Measurements from ENCODE around the gene RSPO4. TPM values are rescaled to one million over a fixed set of nuclear protein-coding genes. Genes with fewer than 3 reads are reported as not detected.

Gene RSPO4
- total and polyA plus RNA-seq, 7 donors: 0.09 TPM; not detected in 6

DNA sequence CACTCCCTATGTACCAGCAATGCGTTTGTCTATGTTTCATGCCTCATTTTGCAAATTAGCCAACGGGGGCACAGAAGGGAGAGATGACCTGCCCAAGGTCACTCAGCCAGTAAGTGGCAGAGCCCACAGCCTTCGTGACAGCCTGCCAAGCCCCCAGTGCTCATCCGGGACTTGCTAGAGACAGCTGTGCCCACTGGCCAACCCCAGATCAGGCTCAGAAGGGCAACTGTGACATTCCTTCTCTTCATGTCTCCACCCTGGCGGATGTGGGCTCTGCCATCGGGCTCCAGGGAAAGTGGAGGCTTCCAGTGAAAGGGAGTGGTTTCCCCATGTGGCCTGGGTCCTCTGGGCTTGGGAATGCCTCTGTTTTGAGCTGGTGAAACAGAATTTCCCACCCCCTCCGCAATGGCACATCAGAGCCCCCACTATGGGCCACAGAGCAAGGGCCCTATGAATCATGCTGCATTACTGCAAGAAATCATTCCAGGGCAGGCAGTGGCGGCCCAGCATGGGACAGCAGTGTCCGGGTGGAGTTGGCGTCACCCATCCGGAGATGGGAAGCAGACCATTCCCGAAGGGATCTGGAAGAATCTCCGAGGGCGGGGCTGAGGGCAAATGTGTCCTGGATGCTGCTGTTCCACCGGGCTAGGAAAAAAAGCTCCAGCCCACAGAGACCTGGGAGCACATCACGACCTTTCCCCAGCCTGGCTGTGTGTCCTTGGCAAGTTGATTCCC is 9.1 kb downstream of the RSPO4 start:
- H3K27ac ChIP-seq: no peak overlapping the region
- TF ChIP-seq POLR2A (IDR thresholded peaks at IDR 0.05) (no peak), POLR2AphosphoS5 (IDR thresholded peaks at IDR 0.05) (no peak), EP300 (IDR thresholded peaks at IDR 0.05) (no peak)
- TF ChIP-seq, protein P1, sequence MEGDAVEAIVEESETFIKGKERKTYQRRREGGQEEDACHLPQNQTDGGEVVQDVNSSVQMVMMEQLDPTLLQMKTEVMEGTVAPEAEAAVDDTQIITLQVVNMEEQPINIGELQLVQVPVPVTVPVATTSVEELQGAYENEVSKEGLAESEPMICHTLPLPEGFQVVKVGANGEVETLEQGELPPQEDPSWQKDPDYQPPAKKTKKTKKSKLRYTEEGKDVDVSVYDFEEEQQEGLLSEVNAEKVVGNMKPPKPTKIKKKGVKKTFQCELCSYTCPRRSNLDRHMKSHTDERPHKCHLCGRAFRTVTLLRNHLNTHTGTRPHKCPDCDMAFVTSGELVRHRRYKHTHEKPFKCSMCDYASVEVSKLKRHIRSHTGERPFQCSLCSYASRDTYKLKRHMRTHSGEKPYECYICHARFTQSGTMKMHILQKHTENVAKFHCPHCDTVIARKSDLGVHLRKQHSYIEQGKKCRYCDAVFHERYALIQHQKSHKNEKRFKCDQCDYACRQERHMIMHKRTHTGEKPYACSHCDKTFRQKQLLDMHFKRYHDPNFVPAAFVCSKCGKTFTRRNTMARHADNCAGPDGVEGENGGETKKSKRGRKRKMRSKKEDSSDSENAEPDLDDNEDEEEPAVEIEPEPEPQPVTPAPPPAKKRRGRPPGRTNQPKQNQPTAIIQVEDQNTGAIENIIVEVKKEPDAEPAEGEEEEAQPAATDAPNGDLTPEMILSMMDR (IDR thresholded peaks at IDR 0.05): no peak
- no peak overlapping the region for H3K4me3 ChIP-seq
- H3K27me3 ChIP-seq: peaks cover 0 to 21% (median 18%) of the 10 kb centered on the region in 3 donors
- no peaks in the 10 kb centered on the region for H3K9me3 ChIP-seq
- no peaks in the 10 kb centered on the region for H3K36me3 ChIP-seq
- intact Hi-C loops (cut with DNase I): no loop called here
- H3K4me1 ChIP-seq: no peaks in the 10 kb centered on the region
- no peak for DNase-seq
- WGBS, 2 donors: 79 to 86% methylated on average over 16 of the region's 16 CpGs

DNA sequence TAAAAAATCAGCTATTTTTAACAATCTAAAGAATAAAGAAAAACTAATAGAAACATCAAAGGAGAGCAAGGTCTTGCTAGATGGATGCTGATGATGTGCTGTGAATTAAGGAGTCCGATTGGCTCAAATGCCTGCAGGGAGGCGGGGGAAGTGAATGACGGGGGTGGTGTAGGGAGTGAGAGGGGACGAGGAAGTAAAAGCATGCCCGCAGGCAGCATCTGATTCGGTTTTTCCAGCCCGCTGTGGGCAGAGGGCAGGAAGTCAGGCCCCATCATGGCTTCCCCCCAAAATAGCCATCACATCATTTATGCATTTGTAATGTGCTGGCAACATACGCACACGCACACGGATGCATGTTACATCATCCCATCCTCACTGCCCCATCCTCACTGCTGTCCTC is 10.3 kb downstream of the RSPO4 start:
- H3K4me1 ChIP-seq: no peaks in the 10 kb centered on the region
- no peak overlapping the region for H3K4me3 ChIP-seq
- TF ChIP-seq, protein P1 (IDR thresholded peaks at IDR 0.05): no peak
- no peak for TF ChIP-seq EP300 (IDR thresholded peaks at IDR 0.05)
- no peak for TF ChIP-seq POLR2A (IDR thresholded peaks at IDR 0.05)
- no peak for TF ChIP-seq POLR2AphosphoS5 (IDR thresholded peaks at IDR 0.05)
- 66 to 79% methylated on average over 10 of the region's 10 CpGs for WGBS, 2 donors
- peaks cover 0 to 21% (median 19%) of the 10 kb centered on the region in 3 donors for H3K27me3 ChIP-seq
- intact Hi-C loops (cut with DNase I): no loop called here
- no peak overlapping the region for H3K27ac ChIP-seq
- DNase-seq: no peak
- H3K9me3 ChIP-seq: no peaks in the 10 kb centered on the region
- no peaks in the 10 kb centered on the region for H3K36me3 ChIP-seq

GRCh38 chr20:990293-990959 is 11.7 kb downstream of the RSPO4 start:
- no peaks in the 10 kb centered on the region for H3K9me3 ChIP-seq
- no peak overlapping the region for H3K4me3 ChIP-seq
- H3K27me3 ChIP-seq: peaks cover 0 to 30% (median 25%) of the 10 kb centered on the region in 3 donors
- H3K4me1 ChIP-seq: no peaks in the 10 kb centered on the region
- WGBS, 2 donors: 64 to 71% methylated on average over 6 of the region's 6 CpGs
- DNase-seq: no peak
- H3K36me3 ChIP-seq: no peaks in the 10 kb centered on the region
- no peak for TF ChIP-seq POLR2A (IDR thresholded peaks at IDR 0.05)
- TF ChIP-seq, protein P1 (IDR thresholded peaks at IDR 0.05): no peak
- no peak for TF ChIP-seq EP300 (IDR thresholded peaks at IDR 0.05)
- intact Hi-C loops (cut with DNase I): no loop called here
- H3K27ac ChIP-seq: no peak overlapping the region

DNA sequence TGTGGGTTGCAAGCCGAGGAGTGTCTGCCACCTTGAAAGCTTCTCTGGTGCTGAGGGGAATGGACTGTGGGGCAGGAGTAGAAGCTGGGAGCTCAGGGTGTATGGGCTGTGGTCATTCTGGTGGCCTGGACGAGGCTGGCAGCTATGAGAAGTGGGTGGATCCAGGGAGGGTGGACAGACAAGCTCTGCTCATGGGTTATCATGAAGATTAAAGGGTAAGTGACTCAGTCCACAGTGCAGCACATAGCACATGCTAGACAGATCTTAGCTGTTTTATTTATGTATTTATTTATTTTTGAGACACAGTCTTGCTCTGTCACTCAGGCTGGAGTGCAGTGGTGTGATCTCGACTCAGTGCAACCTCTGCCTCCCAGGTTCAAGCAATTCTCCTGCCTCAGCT is 13.8 kb downstream of the RSPO4 start:
- Histone ChIP-seq H3K9me3 (no peaks in the 10 kb centered on the region), H3K27ac (no peak overlapping the region), H3K4me1 (no peaks in the 10 kb centered on the region), H3K27me3 (peaks cover 0 to 35% (median 29%) of the 10 kb centered on the region in 3 donors), H3K4me3 (no peak overlapping the region), H3K36me3 (no peaks in the 10 kb centered on the region)
- no peak for TF ChIP-seq POLR2AphosphoS5 (IDR thresholded peaks at IDR 0.05)
- TF ChIP-seq, protein P1 (IDR thresholded peaks at IDR 0.05): no peak
- TF ChIP-seq EP300 (IDR thresholded peaks at IDR 0.05): no peak
- TF ChIP-seq POLR2A (IDR thresholded peaks at IDR 0.05): no peak
- intact Hi-C loops (cut with DNase I): no loop called here
- 51 to 75% methylated on average over 3 of the region's 3 CpGs for WGBS, 2 donors
- no peak for DNase-seq

All from sigmoid colon (tissue), 7 donors.